ENCODE measurements around the gene PTPN11.

PTPN11 gene

GRCh38 chr12:112543751-112544150 is 125.0 kb downstream of the PTPN11 start:
- no peak overlapping the region for H3K4me3 Mint-ChIP-seq
- DNase-seq (ENCODE audit: low spot score in 2 of 2) = no peak
- no peaks in the 10 kb centered on the region for H3K9me3 Mint-ChIP-seq
- no peak for ATAC-seq (replicated peaks; ENCODE audit: extremely low read depth, poor library complexity, severe bottlenecking)
- peaks cover 5% of the 10 kb centered on the region for H3K4me1 Mint-ChIP-seq
- no peak overlapping the region for H3K27ac Mint-ChIP-seq (ENCODE audit: low read depth)
- no peaks in the 10 kb centered on the region for H3K36me3 Mint-ChIP-seq (ENCODE audit: insufficient read depth)
- peaks cover 43% of the 10 kb centered on the region for H3K27me3 Mint-ChIP-seq

GRCh38 chr12:112546339-112546738 is 127.6 kb downstream of the PTPN11 start:
- Mint-ChIP-seq H3K27ac (ENCODE audit: low read depth) (no peak overlapping the region), H3K36me3 (ENCODE audit: insufficient read depth) (no peaks in the 10 kb centered on the region), H3K9me3 (no peaks in the 10 kb centered on the region), H3K4me1 (peaks cover 5% of the 10 kb centered on the region), H3K27me3 (peaks cover 40% of the 10 kb centered on the region), H3K4me3 (no peak overlapping the region)
- ATAC-seq (replicated peaks; ENCODE audit: extremely low read depth, poor library complexity, severe bottlenecking) = no peak
- DNase-seq (ENCODE audit: low spot score in 2 of 2) = no peak

- Mint-ChIP-seq H3K4me1 (peaks cover 5% of the 10 kb centered on the region), H3K4me3 (no peak overlapping the region), H3K27me3 (peaks cover 34% of the 10 kb centered on the region), H3K27ac (ENCODE audit: low read depth) (no peak overlapping the region), H3K36me3 (ENCODE audit: insufficient read depth) (no peaks in the 10 kb centered on the region), H3K9me3 (no peaks in the 10 kb centered on the region)
- ATAC-seq (replicated peaks; ENCODE audit: extremely low read depth, poor library complexity, severe bottlenecking) (no peak), DNase-seq (ENCODE audit: low spot score in 2 of 2) (no peak)
These were observed 128.2 kb downstream of the PTPN11 start for GRCh38 chr12:112546996-112547395.

GRCh38 chr12:112549031-112549430 is 130.3 kb downstream of the PTPN11 start:
- Mint-ChIP-seq H3K9me3 (peaks cover 7% of the 10 kb centered on the region), H3K27ac (ENCODE audit: low read depth) (no peak overlapping the region), H3K4me3 (no peak overlapping the region), H3K36me3 (ENCODE audit: insufficient read depth) (no peaks in the 10 kb centered on the region), H3K27me3 (peaks cover 31% of the 10 kb centered on the region), H3K4me1 (peaks cover 5% of the 10 kb centered on the region)
- DNase-seq (ENCODE audit: low spot score in 2 of 2) = no peak
- no peak for ATAC-seq (replicated peaks; ENCODE audit: extremely low read depth, poor library complexity, severe bottlenecking)

- Mint-ChIP-seq H3K4me1 (peaks cover 5% of the 10 kb centered on the region), H3K9me3 (peaks cover 7% of the 10 kb centered on the region), H3K27me3 (peaks cover 37% of the 10 kb centered on the region), H3K36me3 (ENCODE audit: insufficient read depth) (no peaks in the 10 kb centered on the region), H3K4me3 (no peak overlapping the region), H3K27ac (ENCODE audit: low read depth) (no peak overlapping the region)
- no peak for DNase-seq (ENCODE audit: low spot score in 2 of 2)
- no peak for ATAC-seq (replicated peaks; ENCODE audit: extremely low read depth, poor library complexity, severe bottlenecking)
These were observed 132.9 kb downstream of the PTPN11 start for GRCh38 chr12:112551681-112552080.

- H3K9me3 Mint-ChIP-seq = peaks cover 7% of the 10 kb centered on the region
- no peak overlapping the region for H3K4me3 Mint-ChIP-seq
- no peak for DNase-seq (ENCODE audit: low spot score in 2 of 2)
- no peak overlapping the region for H3K27ac Mint-ChIP-seq (ENCODE audit: low read depth)
- no peak for ATAC-seq (replicated peaks; ENCODE audit: extremely low read depth, poor library complexity, severe bottlenecking)
- peaks cover 3% of the 10 kb centered on the region for H3K36me3 Mint-ChIP-seq (ENCODE audit: insufficient read depth)
- peaks cover 32% of the 10 kb centered on the region for H3K27me3 Mint-ChIP-seq
- no peaks in the 10 kb centered on the region for H3K4me1 Mint-ChIP-seq
These were observed 137.0 kb downstream of the PTPN11 start for GRCh38 chr12:112555621-112556233.

GRCh38 chr12:112557951-112558630 is 139.3 kb downstream of the PTPN11 start:
- H3K4me1 Mint-ChIP-seq = no peaks in the 10 kb centered on the region
- peaks cover 3% of the 10 kb centered on the region for H3K36me3 Mint-ChIP-seq (ENCODE audit: insufficient read depth)
- H3K27ac Mint-ChIP-seq (ENCODE audit: low read depth) = no peak overlapping the region
- peaks cover 1% of the 10 kb centered on the region for H3K9me3 Mint-ChIP-seq
- peaks cover 25% of the 10 kb centered on the region for H3K27me3 Mint-ChIP-seq
- ATAC-seq (replicated peaks; ENCODE audit: extremely low read depth, poor library complexity, severe bottlenecking) (no peak), DNase-seq (ENCODE audit: low spot score in 2 of 2) (no peak)
- H3K4me3 Mint-ChIP-seq = no peak overlapping the region
